Small intestine (tissue), 7 donors: ENCODE measurements around the gene SNTG2. TPM values are rescaled to one million over a fixed set of nuclear protein-coding genes. Genes with fewer than 3 reads are reported as not detected.

Experiments used
- DNase-seq, 2 donors: peaks; one replicate each; pipeline versions ENCODE4 v3.0.0 to v3.0.0-alpha.2; 2013
- FAIRE-seq: peaks from 2 replicates; lab custom pipeline; 2012; peaks lifted over from hg19 to GRCh38; lab: Jason Lieb, UNC
- H3K27ac ChIP-seq, 3 donors: one replicate each; pipeline ENCODE4 v1.5.1; 2013; ENCODE audit warnings: low read length in 2 of 3, mild to moderate bottlenecking in 2 of 3, control low read depth in 1 of 3, inconsistent platforms in 1 of 3, low read depth in 1 of 3, moderate library complexity in 1 of 3
- H3K27me3 ChIP-seq, 3 donors: one replicate each; pipeline ENCODE4 v1.6.1; 2013; ENCODE audit warnings: low read length in 3 of 3, inconsistent platforms in 1 of 3; ENCODE audit not compliant: control insufficient read depth in 3 of 3, insufficient read depth in 3 of 3
- H3K36me3 ChIP-seq, 3 donors: one replicate each; pipeline ENCODE4 v1.6.1; 2013; ENCODE audit warnings: low read length in 3 of 3, inconsistent platforms in 1 of 3, low read depth in 1 of 3, mild to moderate bottlenecking in 1 of 3, moderate library complexity in 1 of 3; ENCODE audit not compliant: control insufficient read depth in 3 of 3, insufficient read depth in 2 of 3
- H3K4me1 ChIP-seq, 3 donors: one replicate each; pipeline ENCODE4 v1.6.1; 2013; ENCODE audit warnings: low read length in 2 of 3, inconsistent platforms in 1 of 3, low read depth in 1 of 3, mild to moderate bottlenecking in 1 of 3, moderate library complexity in 1 of 3; ENCODE audit not compliant: control insufficient read depth in 3 of 3, insufficient read depth in 2 of 3
- H3K4me3 ChIP-seq, 3 donors: one replicate each; pipeline ENCODE4 v1.5.1; 2013; ENCODE audit warnings: low read length in 3 of 3, control low read depth in 1 of 3, inconsistent platforms in 1 of 3, low read depth in 1 of 3, mild to moderate bottlenecking in 1 of 3, moderate library complexity in 1 of 3
- H3K9me3 ChIP-seq, 2 donors: one replicate each; pipeline ENCODE4 v1.6.1; 2013; ENCODE audit warnings: low read depth in 1 of 2, low read length in 1 of 2; ENCODE audit not compliant: control insufficient read depth in 2 of 2, insufficient read depth in 1 of 2
- WGBS, 3 donors: extraction: QIAGEN DNeasy Blood & Tissue Kit; methylation state at CpG; one replicate each; pipeline ENCODE4 v1.1.7; 2013; 5-methylcytosine and 5-hydroxymethylcytosine counted together
- polyA plus RNA-seq, 4 donors: library from polyadenylated mRNA; stranded (reverse) in 3 of 4; unstranded in 1 of 4; fragments of 200-250 nt in 3 of 4; fragments of 120-200 nt in 1 of 4; gene quantifications; one replicate each; pipeline versions ENCODE4 v1.2.1 to v1.2.3, GENCODE V29; 2013
- donor health status: healthy with polysubstance abuse.
- donor health status: control.
- donor health status: control.
- donor health status: Bipolar disorder and iron deficiency.
- donor health status: healthy.

The SNTG2 gene
- polyA plus RNA-seq, 4 donors = 0.25 to 1.1 (median 0.54) TPM; not detected in 1

GRCh38 chr2:1022178-1022577 is 71.5 kb downstream of the SNTG2 start:
- Histone ChIP-seq H3K27me3 (no peaks in the 10 kb centered on the region), H3K27ac (no peak overlapping the region), H3K36me3 (no peaks in the 10 kb centered on the region), H3K4me1 (no peaks in the 10 kb centered on the region), H3K4me3 (no peak overlapping the region), H3K9me3 (peaks cover 0 to 3% of the 10 kb centered on the region in 2 donors)
- WGBS, 3 donors = 86 to 91% (median 89%) methylated on average over 17 of the region's 17 CpGs
- FAIRE-seq = no peak
- no peak for DNase-seq

- Histone ChIP-seq H3K4me3 (no peak overlapping the region), H3K27me3 (no peaks in the 10 kb centered on the region), H3K27ac (no peak overlapping the region), H3K9me3 (peaks cover 0 to 3% of the 10 kb centered on the region in 2 donors), H3K4me1 (no peaks in the 10 kb centered on the region), H3K36me3 (no peaks in the 10 kb centered on the region)
- DNase-seq (no peak), FAIRE-seq (no peak)
- WGBS, 3 donors = 50 to 59% (median 55%) methylated on average over 4 of the region's 4 CpGs
Measured at GRCh38 chr2:1024981-1025380, 74.3 kb downstream of the SNTG2 start.

GRCh38 chr2:1026141-1026540 is 75.5 kb downstream of the SNTG2 start:
- Histone ChIP-seq H3K4me1 (no peaks in the 10 kb centered on the region), H3K9me3 (peaks cover 0 to 3% of the 10 kb centered on the region in 2 donors), H3K27ac (no peak overlapping the region), H3K27me3 (no peaks in the 10 kb centered on the region), H3K4me3 (no peak overlapping the region), H3K36me3 (no peaks in the 10 kb centered on the region)
- 59 to 73% (median 60%) methylated on average over 4 of the region's 4 CpGs for WGBS, 3 donors
- DNase-seq (no peak), FAIRE-seq (no peak)

GRCh38 chr2:1028831-1029230 is 78.2 kb downstream of the SNTG2 start:
- H3K4me3 ChIP-seq = no peak overlapping the region
- no peak for FAIRE-seq

GRCh38 chr2:1032030-1032429 is 81.4 kb downstream of the SNTG2 start:
- WGBS, 3 donors = 80 to 87% (median 80%) methylated on average over 13 of the region's 13 CpGs
- H3K27me3 ChIP-seq = no peaks in the 10 kb centered on the region
- H3K4me3 ChIP-seq = no peak overlapping the region
- no peak overlapping the region for H3K27ac ChIP-seq
- DNase-seq (peak in 1 of 2 donors; percentile 2), FAIRE-seq (no peak)
- no peaks in the 10 kb centered on the region for H3K36me3 ChIP-seq
- H3K4me1 ChIP-seq = no peaks in the 10 kb centered on the region
- H3K9me3 ChIP-seq = peaks cover 0 to 2% of the 10 kb centered on the region in 2 donors

More at GRCh38 chr2:1028831-1029230, 78.2 kb downstream of the SNTG2 start:
- no peak overlapping the region for H3K27ac ChIP-seq
- H3K9me3 ChIP-seq = no peaks in the 10 kb centered on the region
- no peak for DNase-seq
- H3K36me3 ChIP-seq = no peaks in the 10 kb centered on the region
- no peaks in the 10 kb centered on the region for H3K27me3 ChIP-seq
- WGBS, 3 donors = 75 to 88% (median 78%) methylated on average over 8 of the region's 8 CpGs
- no peaks in the 10 kb centered on the region for H3K4me1 ChIP-seq

- no peaks in the 10 kb centered on the region for H3K4me1 ChIP-seq
- H3K9me3 ChIP-seq = peaks cover 0 to 2% of the 10 kb centered on the region in 2 donors
- FAIRE-seq (no peak), DNase-seq (no peak)
- H3K36me3 ChIP-seq = no peaks in the 10 kb centered on the region
- no peak overlapping the region for H3K27ac ChIP-seq
- no peak overlapping the region for H3K4me3 ChIP-seq
- H3K27me3 ChIP-seq = no peaks in the 10 kb centered on the region
- WGBS, 3 donors = 67 to 88% (median 77%) methylated on average over 3 of the region's 3 CpGs
Measured at GRCh38 chr2:1033069-1033468, 82.4 kb downstream of the SNTG2 start.

GRCh38 chr2:1037066-1037465 is 86.4 kb downstream of the SNTG2 start:
- Histone ChIP-seq H3K4me1 (no peaks in the 10 kb centered on the region), H3K4me3 (no peak overlapping the region), H3K9me3 (peaks cover 0 to 4% of the 10 kb centered on the region in 2 donors), H3K27ac (no peak overlapping the region), H3K27me3 (no peaks in the 10 kb centered on the region), H3K36me3 (no peaks in the 10 kb centered on the region)
- 71 to 83% (median 79%) methylated on average over 4 of the region's 4 CpGs for WGBS, 3 donors
- no peak for DNase-seq
- FAIRE-seq = no peak

GRCh38 chr2:1039549-1039948 is 88.9 kb downstream of the SNTG2 start:
- H3K27ac ChIP-seq = no peak overlapping the region
- no peak for FAIRE-seq
- H3K27me3 ChIP-seq = no peaks in the 10 kb centered on the region
- H3K4me1 ChIP-seq = no peaks in the 10 kb centered on the region
- no peak overlapping the region for H3K4me3 ChIP-seq
- no peaks in the 10 kb centered on the region for H3K36me3 ChIP-seq
- DNase-seq = no peak
- 72 to 81% (median 80%) methylated on average over 5 of the region's 5 CpGs for WGBS, 3 donors
- H3K9me3 ChIP-seq = peaks cover 0 to 4% of the 10 kb centered on the region in 2 donors
